Putamen (tissue), 1 donor: ENCODE results near the gene SGO2.
"Not testable (repeated sequence)": the region's sequence is repeated elsewhere in the genome, so short reads cannot be mapped to it uniquely, and the experiment has no call there.

Experiments used
- DNase-seq: peaks from one replicate; pipeline ENCODE4 v3.0.0-alpha.2; 2016; ENCODE audit warnings: low spot score

SGO2 gene

GRCh38 chr2:200624026-200624425 is 98.0 kb downstream of the SGO2 start:
- DNase-seq = no peak

GRCh38 chr2:200624658-200625057 is 98.7 kb downstream of the SGO2 start:
- no peak for DNase-seq

- no peak for DNase-seq
Observed at GRCh38 chr2:200625282-200625681, 99.3 kb downstream of the SGO2 start.

- DNase-seq = no peak
Observed at GRCh38 chr2:200625958-200626363, 100.0 kb downstream of the SGO2 start.

- no peak for DNase-seq
Observed at GRCh38 chr2:200627110-200627770, 101.2 kb downstream of the SGO2 start.

GRCh38 chr2:200628461-200628860 is 102.5 kb downstream of the SGO2 start:
- not testable (repeated sequence) for DNase-seq

- no peak for DNase-seq
Observed at GRCh38 chr2:200631287-200631686, 105.3 kb downstream of the SGO2 start.
